Lower lobe of right lung (tissue), 2 donors: ENCODE data around the gene ROBO1. TPM values are rescaled to one million over a fixed set of nuclear protein-coding genes. Genes with fewer than 3 reads are reported as not detected.

ENCODE experiments used
- ATAC-seq, 2 donors: fragments of 200-7000 bp; cut with Tn5 transposase; one replicate each; pipeline ENCODE4 v1.9.1; 2020 to 2022; ENCODE audit warnings: mild to moderate bottlenecking in 2 of 2, moderate library complexity in 2 of 2
- DNase-seq: peaks from one replicate; pipeline ENCODE4 v3.0.0-alpha.2; 2020
- H3K27ac ChIP-seq: fragments of 200-600 bp; one replicate; pipeline ENCODE4 v1.8.0; 2022
- H3K27me3 ChIP-seq: fragments of 200-600 bp; one replicate; pipeline ENCODE4 v1.8.0; 2022; ENCODE audit warnings: low read depth
- H3K36me3 ChIP-seq: fragments of 200-600 bp; one replicate; pipeline ENCODE4 v1.8.0; 2022; ENCODE audit warnings: mild to moderate bottlenecking
- H3K4me1 ChIP-seq: fragments of 200-600 bp; one replicate; pipeline ENCODE4 v1.8.0; 2022
- H3K4me3 ChIP-seq: fragments of 200-600 bp; one replicate; pipeline ENCODE4 v1.8.0; 2022; ENCODE audit warnings: mild to moderate bottlenecking
- H3K9me3 ChIP-seq: fragments of 200-600 bp; one replicate; pipeline ENCODE4 v1.8.0; 2022
- intact Hi-C: fragments of 100-400 bp; cut with DNase I; formaldehyde crosslinking; loops from one replicate; pipeline ENCODE4 v1.11.0; 2022
- total RNA-seq: library from RNA; stranded (reverse); fragmentation: NEBNext Ultra II Directional; extraction: Animal tissue kit (Norgen Biotek cat#: 25700); gene quantifications from one replicate; pipeline ENCODE4 v1.2.1, GENCODE V29; 2021
- TF ChIP-seq, protein P1 (sequence below): fragments of 200-600 bp; IDR thresholded peaks from one replicate; pipeline ENCODE4 v1.8.0; 2022; ENCODE audit warnings: antibody characterized with exemption, mild to moderate bottlenecking
- donor health status: DM: no; HTN: yes; CAD: no; lungs with severe emphysema.

Gene ROBO1
- total RNA-seq, 1 donor from 2014 or later = 14.8 TPM

- no peak for DNase-seq
- ATAC-seq = no peak
- Histone ChIP-seq H3K4me1 (no peaks in the 10 kb centered on the region), H3K27ac (no peak overlapping the region), H3K36me3 (no peaks in the 10 kb centered on the region), H3K9me3 (no peaks in the 10 kb centered on the region), H3K27me3 (peaks cover 23% of the 10 kb centered on the region), H3K4me3 (no peak overlapping the region)
- TF ChIP-seq, protein P1, sequence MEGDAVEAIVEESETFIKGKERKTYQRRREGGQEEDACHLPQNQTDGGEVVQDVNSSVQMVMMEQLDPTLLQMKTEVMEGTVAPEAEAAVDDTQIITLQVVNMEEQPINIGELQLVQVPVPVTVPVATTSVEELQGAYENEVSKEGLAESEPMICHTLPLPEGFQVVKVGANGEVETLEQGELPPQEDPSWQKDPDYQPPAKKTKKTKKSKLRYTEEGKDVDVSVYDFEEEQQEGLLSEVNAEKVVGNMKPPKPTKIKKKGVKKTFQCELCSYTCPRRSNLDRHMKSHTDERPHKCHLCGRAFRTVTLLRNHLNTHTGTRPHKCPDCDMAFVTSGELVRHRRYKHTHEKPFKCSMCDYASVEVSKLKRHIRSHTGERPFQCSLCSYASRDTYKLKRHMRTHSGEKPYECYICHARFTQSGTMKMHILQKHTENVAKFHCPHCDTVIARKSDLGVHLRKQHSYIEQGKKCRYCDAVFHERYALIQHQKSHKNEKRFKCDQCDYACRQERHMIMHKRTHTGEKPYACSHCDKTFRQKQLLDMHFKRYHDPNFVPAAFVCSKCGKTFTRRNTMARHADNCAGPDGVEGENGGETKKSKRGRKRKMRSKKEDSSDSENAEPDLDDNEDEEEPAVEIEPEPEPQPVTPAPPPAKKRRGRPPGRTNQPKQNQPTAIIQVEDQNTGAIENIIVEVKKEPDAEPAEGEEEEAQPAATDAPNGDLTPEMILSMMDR = no peak
- intact Hi-C loops = no loop called here
These were observed 1.9 kb downstream of the ROBO1 start for GRCh38 chr3:79765911-79766310.

GRCh38 chr3:79761441-79761840, 6.4 kb downstream of the ROBO1 start:
- Histone ChIP-seq H3K9me3 (no peaks in the 10 kb centered on the region), H3K4me3 (no peak overlapping the region), H3K36me3 (no peaks in the 10 kb centered on the region), H3K27me3 (peaks cover 11% of the 10 kb centered on the region), H3K27ac (no peak overlapping the region), H3K4me1 (no peaks in the 10 kb centered on the region)
- intact Hi-C loops = no loop called here
- TF ChIP-seq, protein P1 = no peak
- ATAC-seq = no peak
- DNase-seq = no peak

DNA sequence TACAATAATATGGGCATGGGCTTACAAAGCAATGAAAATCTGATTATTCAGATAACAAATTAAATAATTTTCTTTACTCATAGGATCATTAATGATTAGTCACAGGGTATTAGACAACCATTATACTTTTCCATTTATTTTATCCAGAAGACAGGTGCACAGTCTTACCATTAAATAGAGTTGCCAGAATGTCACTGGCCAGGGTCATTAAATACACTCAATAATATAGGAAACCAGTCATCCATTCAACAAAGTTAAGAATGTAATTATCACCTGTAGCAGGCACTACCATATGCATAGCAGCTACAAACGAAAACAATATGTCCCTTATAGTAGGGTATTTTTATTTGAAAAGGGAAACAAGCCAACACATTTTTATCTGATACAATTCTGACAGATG, 16.1 kb downstream of the ROBO1 start:
- no peak for DNase-seq
- Histone ChIP-seq H3K27ac (no peak overlapping the region), H3K36me3 (no peaks in the 10 kb centered on the region), H3K9me3 (no peaks in the 10 kb centered on the region), H3K4me1 (no peaks in the 10 kb centered on the region), H3K27me3 (no peaks in the 10 kb centered on the region), H3K4me3 (no peak overlapping the region)
- intact Hi-C loops = no loop called here
- TF ChIP-seq, protein P1 = no peak
- no peak for ATAC-seq

- DNase-seq = no peak
- ATAC-seq = no peak
- Histone ChIP-seq H3K36me3 (no peaks in the 10 kb centered on the region), H3K27me3 (no peaks in the 10 kb centered on the region), H3K4me3 (no peak overlapping the region), H3K4me1 (no peaks in the 10 kb centered on the region), H3K27ac (no peak overlapping the region), H3K9me3 (no peaks in the 10 kb centered on the region)
- intact Hi-C loops = no loop called here
- TF ChIP-seq, protein P1 = no peak
These were observed 30.3 kb downstream of the ROBO1 start for GRCh38 chr3:79737530-79737929.

- ATAC-seq = no peak
- TF ChIP-seq, protein P1 = no peak
- H3K36me3 ChIP-seq = no peaks in the 10 kb centered on the region
These were observed 38.7 kb downstream of the ROBO1 start for GRCh38 chr3:79729096-79729495.

DNA sequence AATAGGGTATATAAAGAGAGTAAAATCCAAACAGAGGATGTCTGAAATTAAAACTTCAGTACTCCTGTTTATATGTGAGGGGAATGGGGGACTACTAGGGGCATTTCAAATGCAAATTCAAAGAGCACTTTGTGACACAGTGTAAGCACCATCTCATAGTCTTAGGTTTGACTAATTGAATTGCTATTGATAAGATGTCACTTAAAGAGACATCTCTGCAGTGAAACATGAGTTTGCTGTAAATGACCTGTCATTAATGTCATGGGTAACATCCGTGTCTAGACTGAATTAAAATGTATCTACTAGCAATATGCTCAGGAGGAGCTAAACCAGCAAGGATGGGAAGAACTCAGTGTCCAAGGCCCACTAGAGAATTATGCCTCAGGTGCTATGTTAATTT, 41.0 kb downstream of the ROBO1 start:
- intact Hi-C loops = no loop called here
- ATAC-seq (no peak), DNase-seq (no peak)
- Histone ChIP-seq H3K36me3 (no peaks in the 10 kb centered on the region), H3K27ac (no peak overlapping the region), H3K4me3 (no peak overlapping the region), H3K9me3 (no peaks in the 10 kb centered on the region), H3K4me1 (no peaks in the 10 kb centered on the region), H3K27me3 (no peaks in the 10 kb centered on the region)
- TF ChIP-seq, protein P1 = no peak

More at GRCh38 chr3:79729096-79729495, 38.7 kb downstream of the ROBO1 start:
- DNase-seq = no peak
- Histone ChIP-seq H3K27ac (no peak overlapping the region), H3K9me3 (no peaks in the 10 kb centered on the region), H3K4me3 (no peak overlapping the region), H3K4me1 (no peaks in the 10 kb centered on the region), H3K27me3 (no peaks in the 10 kb centered on the region)
- intact Hi-C loops = no loop called here
